Activated naive CD4-positive, alpha-beta T cell treated with anti-CD3 and anti-CD28 coated beads for 36 hours (primary cell): ENCODE data around the gene HCN1. TPM values are rescaled to one million over a fixed set of nuclear protein-coding genes. Genes with fewer than 3 reads are reported as not detected.

ENCODE experiments used
- CTCF ChIA-PET: fragments of 350-600 bp; sonication (Branson Sonifier 250); formaldehyde crosslinking; loops from one replicate; lab custom pipeline; 2021; ENCODE audit warnings: antibody characterized with exemption; lab: Charles Lee
- DNase-seq: peaks from one replicate; pipeline ENCODE4 v3.0.0-alpha.2; 2020
- H3K27ac Mint-ChIP-seq: one replicate; pipeline ENCODE4 v1.8.0; 2021; ENCODE audit warnings: mild to moderate bottlenecking, mixed read lengths
- H3K27me3 Mint-ChIP-seq: one replicate; pipeline ENCODE4 v1.8.0; 2021; ENCODE audit warnings: low read depth, mixed read lengths
- H3K36me3 Mint-ChIP-seq: one replicate; pipeline ENCODE4 v1.8.0; 2021; ENCODE audit warnings: low read depth, mixed read lengths
- H3K4me1 Mint-ChIP-seq: one replicate; pipeline ENCODE4 v1.8.0; 2021; ENCODE audit warnings: low read depth, mixed read lengths
- H3K4me3 Mint-ChIP-seq: one replicate; pipeline ENCODE4 v1.8.0; 2021; ENCODE audit warnings: mild to moderate bottlenecking, moderate library complexity, mixed read lengths
- H3K9me3 Mint-ChIP-seq: one replicate; pipeline ENCODE4 v1.8.0; 2021; ENCODE audit warnings: mixed read lengths
- intact Hi-C: fragments of 100-400 bp; cut with micrococcal nuclease; formaldehyde crosslinking; loops from one replicate; pipeline ENCODE4 v1.15.1; 2023
- total RNA-seq, 2 experiments: library from RNA; stranded (reverse); gene quantifications; one replicate each; pipeline ENCODE4 v1.2.3, GENCODE V29; 2021

The HCN1 gene
- total RNA-seq, 2 experiments from 2014 or later, result not detected

GRCh38 chr5:45684118-45684517 lies 12.1 kb downstream of the HCN1 start:
- no peak for DNase-seq
- no peaks in the 10 kb centered on the region for H3K27me3 Mint-ChIP-seq
- no peak overlapping the region for H3K4me3 Mint-ChIP-seq
- intact Hi-C loops, result no loop called here
- no peak overlapping the region for H3K27ac Mint-ChIP-seq
- peaks cover 6% of the 10 kb centered on the region for H3K9me3 Mint-ChIP-seq
- H3K4me1 Mint-ChIP-seq, result no peaks in the 10 kb centered on the region
- H3K36me3 Mint-ChIP-seq, result no peaks in the 10 kb centered on the region
- CTCF ChIA-PET, result no interaction called here

GRCh38 chr5:45680950-45681349 lies 15.2 kb downstream of the HCN1 start:
- intact Hi-C loops, result no loop called here
- DNase-seq, result no peak
- Mint-ChIP-seq H3K4me1 (no peaks in the 10 kb centered on the region), H3K27ac (no peak overlapping the region), H3K9me3 (peaks cover 11% of the 10 kb centered on the region), H3K4me3 (no peak overlapping the region), H3K27me3 (no peaks in the 10 kb centered on the region), H3K36me3 (no peaks in the 10 kb centered on the region)
- CTCF ChIA-PET, result no interaction called here

GRCh38 chr5:45677524-45677923 lies 18.7 kb downstream of the HCN1 start:
- no peak for DNase-seq
- Mint-ChIP-seq H3K27ac (no peak overlapping the region), H3K4me3 (no peak overlapping the region), H3K4me1 (no peaks in the 10 kb centered on the region), H3K27me3 (no peaks in the 10 kb centered on the region), H3K9me3 (peaks cover 11% of the 10 kb centered on the region), H3K36me3 (no peaks in the 10 kb centered on the region)
- CTCF ChIA-PET, result no interaction called here
- intact Hi-C loops, result no loop called here

DNA sequence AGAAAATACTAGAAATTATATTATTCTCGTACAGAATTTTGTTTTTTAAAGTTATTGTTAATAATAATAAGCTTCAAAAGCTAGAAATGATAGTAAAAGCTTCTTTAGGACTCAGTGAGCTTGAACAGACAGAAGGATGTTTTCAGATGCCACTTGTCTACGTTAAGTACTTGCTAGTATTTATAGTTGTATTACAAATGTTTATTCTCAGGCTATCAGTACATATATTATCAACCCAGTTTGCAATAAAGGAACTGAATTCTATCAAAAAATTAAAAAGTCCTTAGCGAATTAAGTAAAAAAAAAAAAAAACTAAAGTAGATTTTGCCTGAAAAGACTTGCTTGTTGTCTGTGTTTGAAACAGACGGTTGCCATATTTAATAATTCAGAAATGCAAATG lies 23.9 kb downstream of the HCN1 start:
- Mint-ChIP-seq H3K9me3 (peaks cover 5% of the 10 kb centered on the region), H3K4me1 (no peaks in the 10 kb centered on the region), H3K27ac (no peak overlapping the region), H3K36me3 (no peaks in the 10 kb centered on the region), H3K27me3 (no peaks in the 10 kb centered on the region), H3K4me3 (no peak overlapping the region)
- intact Hi-C loops, result no loop called here
- no peak for DNase-seq
- CTCF ChIA-PET, result no interaction called here

DNA sequence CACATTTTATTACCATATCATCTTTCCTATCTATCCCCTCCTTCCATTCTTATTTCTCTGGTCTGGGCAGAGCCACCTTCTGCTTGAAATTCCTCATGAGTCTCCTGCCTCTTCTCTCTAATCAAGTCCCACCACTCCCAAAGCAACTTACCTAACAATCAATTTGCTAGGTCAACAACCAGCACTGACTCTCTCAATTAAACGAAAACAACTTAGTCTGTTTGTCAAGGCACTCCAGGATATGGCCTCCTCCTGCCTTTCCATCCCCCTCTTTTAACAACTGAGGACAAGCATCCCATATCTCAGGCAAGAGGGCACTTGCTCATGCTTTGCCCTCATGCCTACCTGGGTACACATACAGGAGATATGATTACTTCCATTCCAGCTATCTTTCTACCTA lies 47.4 kb downstream of the HCN1 start:
- DNase-seq, result no peak
- Mint-ChIP-seq H3K36me3 (no peaks in the 10 kb centered on the region), H3K27me3 (no peaks in the 10 kb centered on the region), H3K4me1 (no peaks in the 10 kb centered on the region), H3K9me3 (peaks cover 21% of the 10 kb centered on the region), H3K4me3 (no peak overlapping the region), H3K27ac (no peak overlapping the region)
- intact Hi-C loops, result no loop called here
- CTCF ChIA-PET, result no interaction called here

GRCh38 chr5:45643056-45643455 lies 53.1 kb downstream of the HCN1 start:
- CTCF ChIA-PET, result no interaction called here
- H3K4me1 Mint-ChIP-seq, result no peaks in the 10 kb centered on the region

DNA sequence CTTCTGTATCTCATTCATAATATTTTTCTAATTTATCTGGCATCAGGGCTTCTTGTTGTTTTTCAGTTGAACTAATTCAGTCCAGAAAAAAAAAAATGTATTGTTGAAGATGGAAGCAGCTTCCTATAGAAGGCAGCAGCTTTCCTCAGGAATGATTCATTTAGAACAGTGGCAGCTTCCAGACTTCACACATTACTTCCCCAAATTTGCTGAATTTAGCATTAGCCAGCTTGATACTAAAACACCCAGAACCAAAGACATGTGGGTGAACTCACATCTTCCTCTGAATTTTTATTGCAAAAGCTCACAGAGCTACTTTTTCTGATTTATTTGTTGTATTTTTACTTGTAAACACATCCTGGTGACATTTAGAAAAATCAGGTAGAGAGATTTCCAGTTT lies 53.8 kb downstream of the HCN1 start:
- Mint-ChIP-seq H3K4me1 (no peaks in the 10 kb centered on the region), H3K27ac (no peak overlapping the region), H3K36me3 (no peaks in the 10 kb centered on the region), H3K4me3 (no peak overlapping the region), H3K9me3 (peaks cover 8% of the 10 kb centered on the region), H3K27me3 (no peaks in the 10 kb centered on the region)
- CTCF ChIA-PET, result no interaction called here
- intact Hi-C loops, result no loop called here
- DNase-seq, result no peak

More at GRCh38 chr5:45643056-45643455, 53.1 kb downstream of the HCN1 start:
- intact Hi-C loops, result no loop called here
- no peak overlapping the region for H3K27ac Mint-ChIP-seq
- DNase-seq, result no peak
- no peaks in the 10 kb centered on the region for H3K27me3 Mint-ChIP-seq
- H3K4me3 Mint-ChIP-seq, result no peak overlapping the region
- peaks cover 5% of the 10 kb centered on the region for H3K9me3 Mint-ChIP-seq
- H3K36me3 Mint-ChIP-seq, result no peaks in the 10 kb centered on the region

DNA sequence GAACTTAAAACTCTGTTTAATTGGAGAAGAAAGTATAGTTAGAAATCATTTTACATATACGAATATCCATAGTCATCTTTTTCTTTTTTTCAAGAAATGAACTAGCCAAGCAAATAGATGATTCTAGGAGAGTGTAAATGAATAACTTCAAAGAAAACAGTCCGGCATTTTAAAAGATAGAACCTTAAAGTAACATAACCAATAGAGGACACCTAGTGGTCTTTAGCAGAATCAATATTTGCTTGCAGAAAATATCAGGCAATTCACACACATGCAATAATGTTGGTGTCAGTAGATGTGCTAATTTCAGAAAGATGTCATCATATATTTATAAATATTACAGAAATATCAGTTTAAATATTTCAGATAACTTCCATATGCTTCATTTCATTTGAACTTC lies 57.1 kb downstream of the HCN1 start:
- intact Hi-C loops, result no loop called here
- Mint-ChIP-seq H3K4me3 (no peak overlapping the region), H3K36me3 (no peaks in the 10 kb centered on the region), H3K9me3 (peaks cover 11% of the 10 kb centered on the region), H3K27me3 (no peaks in the 10 kb centered on the region), H3K4me1 (no peaks in the 10 kb centered on the region), H3K27ac (no peak overlapping the region)
- no peak for DNase-seq
- CTCF ChIA-PET, result no interaction called here

DNA sequence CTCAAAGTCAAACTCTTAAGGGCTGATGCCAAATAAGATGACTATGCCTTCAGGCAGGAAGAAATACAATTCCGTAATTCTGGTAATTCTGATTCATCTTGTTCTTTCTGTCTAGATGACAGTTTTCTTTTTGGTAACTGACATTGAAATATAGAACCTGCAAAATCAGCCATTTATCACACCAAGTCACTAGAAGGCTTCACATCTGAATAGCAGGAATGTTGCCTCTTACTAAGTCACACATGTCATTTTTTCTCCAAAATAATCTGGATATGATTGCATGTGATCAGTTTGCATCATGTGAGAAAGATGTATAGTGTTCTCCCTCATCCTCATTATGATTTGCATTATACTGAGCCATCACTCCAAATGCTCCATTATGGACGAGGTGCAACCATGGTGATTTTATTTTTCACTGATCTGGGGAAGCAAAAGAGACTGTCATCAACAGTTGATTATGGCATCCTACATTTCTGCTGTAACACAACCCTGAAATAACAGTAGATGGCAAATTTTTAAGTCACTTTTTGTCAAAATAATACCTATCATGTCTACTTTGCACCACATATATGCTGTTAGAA lies 69.0 kb downstream of the HCN1 start:
- CTCF ChIA-PET, result no interaction called here

DNA sequence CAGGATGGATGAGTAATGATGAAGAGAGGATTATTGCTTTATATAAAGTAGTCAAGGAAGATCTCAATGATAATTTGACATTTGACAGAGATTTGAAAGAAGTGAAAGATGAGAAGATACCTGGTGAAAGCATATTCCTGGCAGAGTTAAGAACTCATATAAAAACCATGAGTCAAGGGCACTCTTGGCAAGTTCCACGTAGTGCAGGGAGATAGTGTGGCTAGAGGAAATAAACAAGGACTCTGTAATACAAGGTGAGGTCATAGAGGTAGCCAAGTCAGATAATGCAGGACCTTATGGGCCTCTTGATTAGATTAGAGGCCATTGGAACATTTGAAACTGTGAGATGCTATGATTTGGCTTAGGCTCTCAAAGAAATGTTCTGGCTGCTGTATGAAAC lies 72.3 kb downstream of the HCN1 start:
- Mint-ChIP-seq H3K4me1 (no peaks in the 10 kb centered on the region), H3K9me3 (peaks cover 5% of the 10 kb centered on the region), H3K27me3 (no peaks in the 10 kb centered on the region), H3K27ac (no peak overlapping the region), H3K4me3 (no peak overlapping the region), H3K36me3 (no peaks in the 10 kb centered on the region)
- no peak for DNase-seq
- CTCF ChIA-PET, result no interaction called here
- intact Hi-C loops, result no loop called here

More for the DNA sequence above, 69.0 kb downstream of the HCN1 start:
- intact Hi-C loops, result no loop called here
- DNase-seq, result no peak
- H3K4me1 Mint-ChIP-seq, result no peaks in the 10 kb centered on the region
- peaks cover 5% of the 10 kb centered on the region for H3K9me3 Mint-ChIP-seq
- no peaks in the 10 kb centered on the region for H3K36me3 Mint-ChIP-seq
- no peak overlapping the region for H3K27ac Mint-ChIP-seq
- no peaks in the 10 kb centered on the region for H3K27me3 Mint-ChIP-seq
- H3K4me3 Mint-ChIP-seq, result no peak overlapping the region

DNA sequence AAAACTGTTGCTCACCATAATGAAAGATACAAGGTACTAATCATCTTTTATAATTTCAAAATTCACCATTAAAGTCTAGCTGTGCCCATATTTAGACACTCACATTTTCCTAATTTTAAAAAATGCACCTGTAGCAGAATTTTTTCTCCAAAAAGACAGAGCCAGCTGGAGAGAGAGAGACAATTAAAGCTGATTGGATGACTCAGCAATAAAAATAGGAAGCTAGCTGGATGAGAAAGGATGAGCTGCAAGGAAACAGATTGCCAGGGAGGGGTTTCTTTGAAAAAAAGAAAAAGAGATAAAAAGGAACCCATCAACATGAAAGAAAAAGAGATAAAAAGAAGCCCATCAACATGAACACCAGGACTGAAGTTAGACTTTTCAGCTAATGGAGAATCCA lies 73.8 kb downstream of the HCN1 start:
- intact Hi-C loops, result no loop called here
- Mint-ChIP-seq H3K9me3 (peaks cover 5% of the 10 kb centered on the region), H3K27me3 (no peaks in the 10 kb centered on the region), H3K27ac (no peak overlapping the region), H3K36me3 (no peaks in the 10 kb centered on the region), H3K4me3 (no peak overlapping the region), H3K4me1 (no peaks in the 10 kb centered on the region)
- CTCF ChIA-PET, result no interaction called here
- DNase-seq, result no peak

DNA sequence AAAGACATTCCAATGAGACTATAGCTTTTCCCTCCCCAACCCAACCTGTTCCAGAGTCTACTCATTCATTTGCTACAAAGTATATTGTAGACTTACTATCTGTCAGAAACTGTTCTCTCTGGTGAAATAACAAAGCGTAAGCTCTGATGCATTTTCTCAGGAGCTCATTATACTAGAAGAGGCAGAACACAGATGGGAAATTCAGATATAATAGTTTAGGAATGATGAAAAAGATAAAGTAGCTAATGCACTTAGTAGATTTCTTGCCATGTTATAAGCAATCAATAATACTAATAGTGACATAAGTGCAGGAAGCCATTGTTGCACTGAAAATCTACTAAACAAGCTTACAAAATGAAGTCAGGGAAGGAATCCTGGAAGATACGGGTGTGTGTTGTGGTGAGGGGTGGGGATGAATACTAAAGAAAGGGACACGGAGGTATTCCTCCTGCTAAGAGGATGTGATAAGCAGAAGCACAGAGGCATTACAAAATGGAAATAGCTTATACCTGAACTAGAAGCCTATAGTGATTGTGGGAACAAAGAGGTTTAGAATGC lies 78.2 kb downstream of the HCN1 start:
- intact Hi-C loops, result no loop called here
- Mint-ChIP-seq H3K27me3 (no peaks in the 10 kb centered on the region), H3K27ac (no peak overlapping the region), H3K9me3 (peaks cover 2% of the 10 kb centered on the region), H3K4me3 (no peak overlapping the region), H3K4me1 (no peaks in the 10 kb centered on the region), H3K36me3 (no peaks in the 10 kb centered on the region)
- no peak for DNase-seq
- CTCF ChIA-PET, result no interaction called here

GRCh38 chr5:45609661-45610060 lies 86.5 kb downstream of the HCN1 start:
- CTCF ChIA-PET, result no interaction called here
- intact Hi-C loops, result no loop called here
- Mint-ChIP-seq H3K4me3 (no peak overlapping the region), H3K27ac (no peak overlapping the region), H3K9me3 (no peaks in the 10 kb centered on the region), H3K36me3 (no peaks in the 10 kb centered on the region), H3K27me3 (no peaks in the 10 kb centered on the region), H3K4me1 (no peaks in the 10 kb centered on the region)
- no peak for DNase-seq
